ENCODE data around the gene WDR41. TPM values are rescaled to one million over a fixed set of nuclear protein-coding genes. Genes with fewer than 3 reads are reported as not detected.

Gene WDR41
- total RNA-seq, 1 experiment from 2014 or later: 43.6 TPM

DNA sequence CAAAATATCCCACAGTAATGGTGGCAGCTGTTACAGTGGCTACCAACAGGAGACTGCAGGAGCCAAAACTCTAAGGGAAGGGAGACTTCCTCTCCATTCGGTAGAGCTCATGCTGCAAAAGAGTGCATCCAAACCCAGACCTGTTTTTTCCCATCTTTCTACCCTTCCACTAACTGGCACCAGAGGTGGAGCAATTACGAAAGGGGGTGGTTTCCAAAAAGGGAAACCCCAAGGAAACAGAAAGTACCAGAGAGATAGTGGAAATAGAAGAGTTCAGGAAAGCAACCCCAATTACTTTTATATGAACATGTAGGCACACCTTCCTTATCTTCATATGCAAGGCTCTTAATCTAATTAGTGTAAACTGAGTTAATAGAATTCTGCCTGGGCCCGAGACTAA lies 7.3 kb upstream of the WDR41 start:
- TF ChIP-seq, protein P1, sequence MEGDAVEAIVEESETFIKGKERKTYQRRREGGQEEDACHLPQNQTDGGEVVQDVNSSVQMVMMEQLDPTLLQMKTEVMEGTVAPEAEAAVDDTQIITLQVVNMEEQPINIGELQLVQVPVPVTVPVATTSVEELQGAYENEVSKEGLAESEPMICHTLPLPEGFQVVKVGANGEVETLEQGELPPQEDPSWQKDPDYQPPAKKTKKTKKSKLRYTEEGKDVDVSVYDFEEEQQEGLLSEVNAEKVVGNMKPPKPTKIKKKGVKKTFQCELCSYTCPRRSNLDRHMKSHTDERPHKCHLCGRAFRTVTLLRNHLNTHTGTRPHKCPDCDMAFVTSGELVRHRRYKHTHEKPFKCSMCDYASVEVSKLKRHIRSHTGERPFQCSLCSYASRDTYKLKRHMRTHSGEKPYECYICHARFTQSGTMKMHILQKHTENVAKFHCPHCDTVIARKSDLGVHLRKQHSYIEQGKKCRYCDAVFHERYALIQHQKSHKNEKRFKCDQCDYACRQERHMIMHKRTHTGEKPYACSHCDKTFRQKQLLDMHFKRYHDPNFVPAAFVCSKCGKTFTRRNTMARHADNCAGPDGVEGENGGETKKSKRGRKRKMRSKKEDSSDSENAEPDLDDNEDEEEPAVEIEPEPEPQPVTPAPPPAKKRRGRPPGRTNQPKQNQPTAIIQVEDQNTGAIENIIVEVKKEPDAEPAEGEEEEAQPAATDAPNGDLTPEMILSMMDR (conservative IDR thresholded peaks at IDR 0.05): no peak
- H3K9me3 Mint-ChIP-seq: peaks cover 6 to 9% of the 10 kb centered on the region in 2 experiments; a peak in 3 of 5 replicates

More for the DNA sequence above, 7.3 kb upstream of the WDR41 start:
- H2BK20ac ChIP-seq (ENCODE audit: low read depth, low read length, poor library complexity, severe bottlenecking): no peak overlapping the region
- no peaks in the 10 kb centered on the region for H3K79me2 ChIP-seq (ENCODE audit: insufficient read depth, low read length)
- no peaks in the 10 kb centered on the region; a peak in 1 of 7 replicates for H3K36me3 Mint-ChIP-seq (ENCODE audit: insufficient read depth in 1 of 3, low read depth in 3 of 3)
- H2AK5ac ChIP-seq (ENCODE audit: insufficient read length, low read length): no peak overlapping the region
- no peak overlapping the region for H3K27ac ChIP-seq (ENCODE audit: insufficient read length, low read depth, low read length)
- H4K8ac ChIP-seq (replicated peaks; ENCODE audit: insufficient read length, low read depth, low read length): no peak overlapping the region
- H4K91ac ChIP-seq (ENCODE audit: insufficient read length, low read depth, low read length): no peak overlapping the region
- H3K4me1 Mint-ChIP-seq: no peaks in the 10 kb centered on the region
- H3K4me2 ChIP-seq (ENCODE audit: insufficient read depth, insufficient read length, low read length): no peak overlapping the region
- H2AFZ ChIP-seq (ENCODE audit: low read length): no peak overlapping the region
- no peak overlapping the region for H3K56ac ChIP-seq (ENCODE audit: insufficient read length, low read depth, low read length)
- WGBS (ENCODE audit: extremely low coverage, insufficient read length, low lambda C conversion rate): no CpG with 5 or more reads among the region's 3 CpGs
- H3K27me3 ChIP-seq (ENCODE audit: insufficient read depth, low read length): no peaks in the 10 kb centered on the region
- H2BK12ac ChIP-seq (ENCODE audit: insufficient read length, low read depth, low read length): no peak overlapping the region
- no peak overlapping the region for H3K27ac Mint-ChIP-seq
- no peaks in the 10 kb centered on the region for H3K4me1 ChIP-seq (ENCODE audit: insufficient read depth, low read length)
- H3K18ac ChIP-seq (ENCODE audit: insufficient read length, low read depth, low read length): no peak overlapping the region
- no peak overlapping the region for H4K5ac ChIP-seq (ENCODE audit: insufficient read length, low read depth, low read length)
- H3K4ac ChIP-seq (ENCODE audit: low read depth, low read length): no peak overlapping the region
- no peak overlapping the region for H3K9ac ChIP-seq (ENCODE audit: extremely low read depth, insufficient read length, low read length)
- no peak overlapping the region for H2BK5ac ChIP-seq (ENCODE audit: insufficient read length, low read length)
- H3K23me2 ChIP-seq (ENCODE audit: insufficient read length, low read depth, low read length, poor library complexity, severe bottlenecking): no peaks in the 10 kb centered on the region
- no peak overlapping the region for H3T11ph ChIP-seq (ENCODE audit: low read length)
- H3K79me1 ChIP-seq (ENCODE audit: insufficient read depth, low read depth, low read length, poor library complexity, severe bottlenecking): no peaks in the 10 kb centered on the region
- H3K23ac ChIP-seq (ENCODE audit: insufficient read length, low read depth, low read length): no peak overlapping the region
- H2BK120ac ChIP-seq (ENCODE audit: low read depth, low read length, poor library complexity, severe bottlenecking): no peak overlapping the region
- no peak overlapping the region for H3K14ac ChIP-seq (ENCODE audit: insufficient read depth, low read length)
- no peaks in the 10 kb centered on the region for H4K20me1 ChIP-seq (ENCODE audit: control insufficient read depth, insufficient read depth, insufficient read length)
- no peak for DNase-seq
- H3K4me3 Mint-ChIP-seq: no peak overlapping the region; a peak in 1 of 5 replicates
- H2BK15ac ChIP-seq (ENCODE audit: low read depth, low read length): no peak overlapping the region
- no peaks in the 10 kb centered on the region for H3K9me3 ChIP-seq (ENCODE audit: control insufficient read depth, low read depth, low read length)
- H3K27me3 Mint-ChIP-seq (ENCODE audit: low read depth): peaks cover 39% of the 10 kb centered on the region
